GM21529 (cell line): ENCODE results near the gene FBXL20.
"Not testable (repeated sequence)": the region's sequence is repeated elsewhere in the genome, so short reads cannot be mapped to it uniquely, and the experiment has no call there.

Source experiments
- ATAC-seq: cut with Tn5 transposase; IDR thresholded peaks from one replicate; pipeline ENCODE4 v1.9.1; 2021; ENCODE audit not compliant: unreplicated experiment

Gene FBXL20

GRCh38 chr17:39401412-39402243 lies at the start of gene FBXL20:
Gene FBXL20 (minus strand): TSS chr17:39401626. CDS start chr17:39401402, 224 bp downstream.
- ATAC-seq: peak; percentile 71

GRCh38 chr17:39450847-39451581 lies 49.6 kb upstream of the FBXL20 start, which contains the start of gene MED1:
Gene MED1 (minus strand): TSS chr17:39451263. CDS start chr17:39451062, 201 bp downstream.
- ATAC-seq: peak; percentile 91

- ATAC-seq: no peak
These were observed 48.6 kb upstream of the FBXL20 start for GRCh38 chr17:39450051-39450450.

- ATAC-seq: no peak
These were observed 46.1 kb upstream of the FBXL20 start for GRCh38 chr17:39447561-39447960.

- ATAC-seq: no peak
These were observed 41.9 kb upstream of the FBXL20 start for GRCh38 chr17:39443326-39443725.

- not testable (repeated sequence) for ATAC-seq
These were observed 38.4 kb upstream of the FBXL20 start for GRCh38 chr17:39439868-39440267.

- ATAC-seq: no peak
These were observed 28.2 kb upstream of the FBXL20 start for GRCh38 chr17:39429600-39429999.

- no peak for ATAC-seq
These were observed 14.7 kb upstream of the FBXL20 start for GRCh38 chr17:39416141-39416540.

GRCh38 chr17:39410279-39410678 lies 8.9 kb upstream of the FBXL20 start:
- ATAC-seq: no peak

GRCh38 chr17:39408360-39408759 lies 6.9 kb upstream of the FBXL20 start:
- no peak for ATAC-seq

GRCh38 chr17:39406951-39407350 lies 5.5 kb upstream of the FBXL20 start:
- ATAC-seq: no peak

- ATAC-seq: no peak
These were observed 4.0 kb upstream of the FBXL20 start for GRCh38 chr17:39405436-39405835.

- ATAC-seq: no peak
These were observed 3.3 kb upstream of the FBXL20 start for GRCh38 chr17:39404542-39405378.

- no peak for ATAC-seq
These were observed 1.6 kb upstream of the FBXL20 start for GRCh38 chr17:39402890-39403605.

GRCh38 chr17:39402244-39402889 lies 941 bp upstream of the FBXL20 start:
- ATAC-seq: peak; percentile 57

- no peak for ATAC-seq
These were observed 647 bp downstream of the FBXL20 start for GRCh38 chr17:39400547-39401411.

- no peak for ATAC-seq
These were observed 1.6 kb downstream of the FBXL20 start for GRCh38 chr17:39399791-39400190.

- no peak for ATAC-seq
These were observed 7.7 kb downstream of the FBXL20 start for GRCh38 chr17:39393736-39394135.

- no peak for ATAC-seq
These were observed 10.0 kb downstream of the FBXL20 start for GRCh38 chr17:39391448-39391847.
